ENCODE measurements around the gene PALLD. TPM values are rescaled to one million over a fixed set of nuclear protein-coding genes. Genes with fewer than 3 reads are reported as not detected.

The PALLD gene
- polyA plus RNA-seq, 1 donor, result 182 TPM

- DNase-seq, result no peak
These were observed 240.3 kb downstream of the PALLD start for GRCh38 chr4:168736860-168737805.

- DNase-seq, result no peak
These were observed 240.9 kb downstream of the PALLD start for GRCh38 chr4:168737806-168738172.

- no peak for DNase-seq
These were observed 243.0 kb downstream of the PALLD start for GRCh38 chr4:168739886-168740285.

- DNase-seq, result no peak
These were observed 243.8 kb downstream of the PALLD start for GRCh38 chr4:168740691-168741090.

- no peak for DNase-seq
These were observed 244.7 kb downstream of the PALLD start for GRCh38 chr4:168741281-168742173.

- no peak for DNase-seq
These were observed 246.3 kb downstream of the PALLD start for GRCh38 chr4:168743131-168743530.

- DNase-seq, result no peak
These were observed 246.7 kb downstream of the PALLD start for GRCh38 chr4:168743601-168744000.

GRCh38 chr4:168744021-168744420, 247.2 kb downstream of the PALLD start:
- no peak for DNase-seq

- DNase-seq, result no peak
These were observed 252.0 kb downstream of the PALLD start for GRCh38 chr4:168748807-168749206.

GRCh38 chr4:168751263-168752225, 254.7 kb downstream of the PALLD start:
- no peak for DNase-seq

GRCh38 chr4:168755598-168756477, 259.0 kb downstream of the PALLD start:
- DNase-seq, result no peak

GRCh38 chr4:168757500-168757899, 260.6 kb downstream of the PALLD start:
- no peak for DNase-seq

GRCh38 chr4:168758351-168758876, 261.6 kb downstream of the PALLD start:
- peak; percentile 51 for DNase-seq

- DNase-seq, result no peak
These were observed 262.5 kb downstream of the PALLD start for GRCh38 chr4:168759321-168759720.

GRCh38 chr4:168759959-168760527, 263.2 kb downstream of the PALLD start:
- no peak for DNase-seq

- DNase-seq, result no peak
These were observed 264.2 kb downstream of the PALLD start for GRCh38 chr4:168761066-168761465.

GRCh38 chr4:168765322-168765721, 268.5 kb downstream of the PALLD start:
- no peak for DNase-seq

- no peak for DNase-seq
These were observed 268.9 kb downstream of the PALLD start for GRCh38 chr4:168765726-168766125.

- DNase-seq, result no peak
These were observed 269.9 kb downstream of the PALLD start for GRCh38 chr4:168766604-168767316.

GRCh38 chr4:168769416-168769815, 272.6 kb downstream of the PALLD start:
- no peak for DNase-seq

Measured in hindlimb muscle (tissue), 1 donor.